Measurements from ENCODE around the gene ALB. TPM values are rescaled to one million over a fixed set of nuclear protein-coding genes. Genes with fewer than 3 reads are reported as not detected.

ALB gene
- total RNA-seq, 1 experiment from 2014 or later, result 23.4 TPM

DNA sequence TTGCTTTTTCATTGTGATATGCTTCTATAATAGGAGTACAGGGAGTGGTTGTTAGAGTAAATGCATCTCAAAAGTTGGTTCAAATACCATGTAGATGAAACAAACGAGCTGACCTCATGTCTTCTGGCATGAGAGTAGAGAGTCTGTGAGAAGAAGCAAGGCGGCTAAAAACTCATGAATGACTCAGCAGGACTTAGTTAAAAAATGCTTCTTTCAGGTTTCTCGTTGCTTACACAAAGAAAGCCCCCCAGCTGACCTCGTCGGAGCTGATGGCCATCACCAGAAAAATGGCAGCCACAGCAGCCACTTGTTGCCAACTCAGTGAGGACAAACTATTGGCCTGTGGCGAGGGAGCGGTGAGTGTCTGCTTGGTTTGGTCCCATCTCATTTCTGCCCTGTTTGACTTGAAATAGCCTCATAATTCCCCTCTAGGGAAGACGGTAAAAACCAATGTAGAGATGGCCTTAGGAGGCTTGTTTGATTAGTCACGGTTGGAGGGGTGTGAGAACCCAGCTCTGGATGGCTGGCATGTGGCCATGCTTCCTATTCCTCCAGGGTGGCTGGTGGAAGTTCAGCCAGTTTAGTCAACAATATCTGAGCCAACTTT, 46.4 kb downstream of the ALB start (continued):
- TF ChIP-seq, protein P1, sequence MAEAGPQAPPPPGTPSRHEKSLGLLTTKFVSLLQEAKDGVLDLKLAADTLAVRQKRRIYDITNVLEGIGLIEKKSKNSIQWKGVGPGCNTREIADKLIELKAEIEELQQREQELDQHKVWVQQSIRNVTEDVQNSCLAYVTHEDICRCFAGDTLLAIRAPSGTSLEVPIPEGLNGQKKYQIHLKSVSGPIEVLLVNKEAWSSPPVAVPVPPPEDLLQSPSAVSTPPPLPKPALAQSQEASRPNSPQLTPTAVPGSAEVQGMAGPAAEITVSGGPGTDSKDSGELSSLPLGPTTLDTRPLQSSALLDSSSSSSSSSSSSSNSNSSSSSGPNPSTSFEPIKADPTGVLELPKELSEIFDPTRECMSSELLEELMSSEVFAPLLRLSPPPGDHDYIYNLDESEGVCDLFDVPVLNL (CRISPR knock-in tag; IDR thresholded peaks at IDR 0.05; ENCODE audit: borderline replicate concordance, low read depth), result no peak
- TF ChIP-seq, protein P2, sequence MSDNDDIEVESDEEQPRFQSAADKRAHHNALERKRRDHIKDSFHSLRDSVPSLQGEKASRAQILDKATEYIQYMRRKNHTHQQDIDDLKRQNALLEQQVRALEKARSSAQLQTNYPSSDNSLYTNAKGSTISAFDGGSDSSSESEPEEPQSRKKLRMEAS (CRISPR knock-in tag; IDR thresholded peaks at IDR 0.05), result peak; percentile 30; the same call in 1 of the 2 replicates
- TF ChIP-seq SMAD3 (CRISPR knock-in tag; IDR thresholded peaks at IDR 0.05; ENCODE audit: borderline replicate concordance), result no peak

DNA sequence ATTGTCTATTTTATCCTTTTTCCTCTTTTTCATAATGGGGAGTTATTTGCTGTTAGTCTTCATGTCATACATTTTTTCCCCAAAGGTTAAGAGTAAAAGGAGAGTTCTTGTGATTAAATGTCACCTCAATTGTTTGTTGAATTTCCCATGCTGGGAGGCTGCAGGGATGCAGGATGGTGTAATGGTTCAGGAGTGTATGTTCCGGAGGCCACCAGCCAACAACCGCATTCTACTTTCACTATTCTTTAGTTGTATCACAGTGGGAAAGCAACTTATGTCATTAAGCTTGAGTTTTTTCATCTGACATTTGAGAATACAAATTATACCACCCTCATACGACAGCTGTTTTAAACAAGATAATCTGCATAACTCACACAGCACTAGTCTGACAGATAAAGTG, 47.3 kb downstream of the ALB start:
- H3K36me3 Mint-ChIP-seq, result no peaks in the 10 kb centered on the region
- H3K27me3 Mint-ChIP-seq (ENCODE audit: low read depth), result peaks cover 53% of the 10 kb centered on the region
- ATAC-seq (peak; percentile 73), DNase-seq (ENCODE audit: low spot score) (peak; percentile 22)
- H3K4me1 Mint-ChIP-seq, result peaks cover 54% of the 10 kb centered on the region
- CTCF ChIA-PET, result interaction anchor here (1.4 to 1.6 kb wide), 2 partner anchors 110 to 122 kb away, joined by 5 to 11 read pairs; no protein-coding TSS in a partner anchor
- no peak overlapping the region for H3K27ac Mint-ChIP-seq
- 0 out of 2 replicates have a peak, but pooled peaks cover 3% of the 10 kb centered on the region for H3K9me3 Mint-ChIP-seq
- POLR2A ChIA-PET, result no interaction called here
- TF ChIP-seq, protein P3, sequence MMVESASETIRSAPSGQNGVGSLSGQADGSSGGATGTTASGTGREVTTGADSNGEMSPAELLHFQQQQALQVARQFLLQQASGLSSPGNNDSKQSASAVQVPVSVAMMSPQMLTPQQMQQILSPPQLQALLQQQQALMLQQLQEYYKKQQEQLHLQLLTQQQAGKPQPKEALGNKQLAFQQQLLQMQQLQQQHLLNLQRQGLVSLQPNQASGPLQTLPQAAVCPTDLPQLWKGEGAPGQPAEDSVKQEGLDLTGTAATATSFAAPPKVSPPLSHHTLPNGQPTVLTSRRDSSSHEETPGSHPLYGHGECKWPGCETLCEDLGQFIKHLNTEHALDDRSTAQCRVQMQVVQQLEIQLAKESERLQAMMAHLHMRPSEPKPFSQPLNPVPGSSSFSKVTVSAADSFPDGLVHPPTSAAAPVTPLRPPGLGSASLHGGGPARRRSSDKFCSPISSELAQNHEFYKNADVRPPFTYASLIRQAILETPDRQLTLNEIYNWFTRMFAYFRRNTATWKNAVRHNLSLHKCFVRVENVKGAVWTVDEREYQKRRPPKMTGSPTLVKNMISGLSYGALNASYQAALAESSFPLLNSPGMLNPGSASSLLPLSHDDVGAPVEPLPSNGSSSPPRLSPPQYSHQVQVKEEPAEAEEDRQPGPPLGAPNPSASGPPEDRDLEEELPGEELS (CRISPR knock-in tag; IDR thresholded peaks at IDR 0.05), result peak; percentile 54; the same call in 1 of the 2 replicates
- TF ChIP-seq TEAD1 (CRISPR knock-in tag; IDR thresholded peaks at IDR 0.05), result peak; percentile 89
- TF ChIP-seq, protein P4, sequence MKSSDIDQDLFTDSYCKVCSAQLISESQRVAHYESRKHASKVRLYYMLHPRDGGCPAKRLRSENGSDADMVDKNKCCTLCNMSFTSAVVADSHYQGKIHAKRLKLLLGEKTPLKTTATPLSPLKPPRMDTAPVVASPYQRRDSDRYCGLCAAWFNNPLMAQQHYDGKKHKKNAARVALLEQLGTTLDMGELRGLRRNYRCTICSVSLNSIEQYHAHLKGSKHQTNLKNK (CRISPR knock-in tag; IDR thresholded peaks at IDR 0.05), result no peak
- H3K4me3 Mint-ChIP-seq, result no peak overlapping the region

DNA sequence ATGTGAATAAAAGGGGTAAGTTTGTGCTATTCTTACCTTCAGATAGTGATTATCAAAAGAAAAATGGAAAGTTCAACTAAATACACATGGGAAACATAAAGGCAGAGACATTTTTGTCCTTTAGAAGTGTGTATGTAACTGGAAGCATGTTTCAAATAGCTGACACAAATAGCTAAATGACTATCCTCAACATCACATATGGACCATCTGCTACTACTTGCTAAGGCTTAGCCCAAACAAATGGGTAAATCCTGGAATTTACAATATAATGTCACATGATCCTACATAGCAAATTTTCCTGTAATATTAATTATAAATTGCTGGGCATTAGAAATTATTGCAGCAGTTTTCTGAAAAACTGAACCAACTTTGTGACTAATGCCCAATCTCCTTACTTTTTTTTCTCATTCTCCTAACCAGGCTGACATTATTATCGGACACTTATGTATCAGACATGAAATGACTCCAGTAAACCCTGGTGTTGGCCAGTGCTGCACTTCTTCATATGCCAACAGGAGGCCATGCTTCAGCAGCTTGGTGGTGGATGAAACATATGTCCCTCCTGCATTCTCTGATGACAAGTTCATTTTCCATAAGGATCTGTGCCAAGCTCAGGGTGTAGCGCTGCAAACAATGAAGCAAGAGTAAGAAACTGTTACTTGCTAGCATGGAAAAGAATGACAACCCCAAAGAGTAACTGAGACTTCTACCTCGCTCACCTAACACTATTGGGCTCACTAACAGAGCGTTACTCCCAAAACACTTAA, 48.1 kb downstream of the ALB start:
- H3K36me3 Mint-ChIP-seq, result no peaks in the 10 kb centered on the region
- H3K4me1 Mint-ChIP-seq, result peaks cover 54% of the 10 kb centered on the region
- no peak for ATAC-seq
- H3K27me3 Mint-ChIP-seq (ENCODE audit: low read depth), result peaks cover 53% of the 10 kb centered on the region
- no peak for DNase-seq (ENCODE audit: low spot score)
- H3K4me3 Mint-ChIP-seq, result no peak overlapping the region
- CTCF ChIA-PET, result interaction anchor here (1.4 kb wide), 2 partner anchors 111 to 121 kb away, joined by 5 read pairs; no protein-coding TSS in a partner anchor
- H3K27ac Mint-ChIP-seq, result peak overlapping the region; percentile 5; the same call in 1 of the 2 replicates
- POLR2A ChIA-PET, result no interaction called here
- H3K9me3 Mint-ChIP-seq, result 0 out of 2 replicates have a peak, but pooled peaks cover 5% of the 10 kb centered on the region
- TF ChIP-seq, protein P5, sequence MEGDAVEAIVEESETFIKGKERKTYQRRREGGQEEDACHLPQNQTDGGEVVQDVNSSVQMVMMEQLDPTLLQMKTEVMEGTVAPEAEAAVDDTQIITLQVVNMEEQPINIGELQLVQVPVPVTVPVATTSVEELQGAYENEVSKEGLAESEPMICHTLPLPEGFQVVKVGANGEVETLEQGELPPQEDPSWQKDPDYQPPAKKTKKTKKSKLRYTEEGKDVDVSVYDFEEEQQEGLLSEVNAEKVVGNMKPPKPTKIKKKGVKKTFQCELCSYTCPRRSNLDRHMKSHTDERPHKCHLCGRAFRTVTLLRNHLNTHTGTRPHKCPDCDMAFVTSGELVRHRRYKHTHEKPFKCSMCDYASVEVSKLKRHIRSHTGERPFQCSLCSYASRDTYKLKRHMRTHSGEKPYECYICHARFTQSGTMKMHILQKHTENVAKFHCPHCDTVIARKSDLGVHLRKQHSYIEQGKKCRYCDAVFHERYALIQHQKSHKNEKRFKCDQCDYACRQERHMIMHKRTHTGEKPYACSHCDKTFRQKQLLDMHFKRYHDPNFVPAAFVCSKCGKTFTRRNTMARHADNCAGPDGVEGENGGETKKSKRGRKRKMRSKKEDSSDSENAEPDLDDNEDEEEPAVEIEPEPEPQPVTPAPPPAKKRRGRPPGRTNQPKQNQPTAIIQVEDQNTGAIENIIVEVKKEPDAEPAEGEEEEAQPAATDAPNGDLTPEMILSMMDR (IDR thresholded peaks at IDR 0.05), result no peak
- TF ChIP-seq, protein P1 (CRISPR knock-in tag; IDR thresholded peaks at IDR 0.05; ENCODE audit: borderline replicate concordance, low read depth), result no peak
- TF ChIP-seq SP1 (CRISPR knock-in tag; conservative IDR thresholded peaks at IDR 0.05), result no peak
- TF ChIP-seq, protein P2 (CRISPR knock-in tag; IDR thresholded peaks at IDR 0.05), result no peak
- TF ChIP-seq, protein P6, sequence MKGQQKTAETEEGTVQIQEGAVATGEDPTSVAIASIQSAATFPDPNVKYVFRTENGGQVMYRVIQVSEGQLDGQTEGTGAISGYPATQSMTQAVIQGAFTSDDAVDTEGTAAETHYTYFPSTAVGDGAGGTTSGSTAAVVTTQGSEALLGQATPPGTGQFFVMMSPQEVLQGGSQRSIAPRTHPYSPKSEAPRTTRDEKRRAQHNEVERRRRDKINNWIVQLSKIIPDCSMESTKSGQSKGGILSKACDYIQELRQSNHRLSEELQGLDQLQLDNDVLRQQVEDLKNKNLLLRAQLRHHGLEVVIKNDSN (CRISPR knock-in tag; IDR thresholded peaks at IDR 0.05), result no peak
- TF ChIP-seq, protein P7, sequence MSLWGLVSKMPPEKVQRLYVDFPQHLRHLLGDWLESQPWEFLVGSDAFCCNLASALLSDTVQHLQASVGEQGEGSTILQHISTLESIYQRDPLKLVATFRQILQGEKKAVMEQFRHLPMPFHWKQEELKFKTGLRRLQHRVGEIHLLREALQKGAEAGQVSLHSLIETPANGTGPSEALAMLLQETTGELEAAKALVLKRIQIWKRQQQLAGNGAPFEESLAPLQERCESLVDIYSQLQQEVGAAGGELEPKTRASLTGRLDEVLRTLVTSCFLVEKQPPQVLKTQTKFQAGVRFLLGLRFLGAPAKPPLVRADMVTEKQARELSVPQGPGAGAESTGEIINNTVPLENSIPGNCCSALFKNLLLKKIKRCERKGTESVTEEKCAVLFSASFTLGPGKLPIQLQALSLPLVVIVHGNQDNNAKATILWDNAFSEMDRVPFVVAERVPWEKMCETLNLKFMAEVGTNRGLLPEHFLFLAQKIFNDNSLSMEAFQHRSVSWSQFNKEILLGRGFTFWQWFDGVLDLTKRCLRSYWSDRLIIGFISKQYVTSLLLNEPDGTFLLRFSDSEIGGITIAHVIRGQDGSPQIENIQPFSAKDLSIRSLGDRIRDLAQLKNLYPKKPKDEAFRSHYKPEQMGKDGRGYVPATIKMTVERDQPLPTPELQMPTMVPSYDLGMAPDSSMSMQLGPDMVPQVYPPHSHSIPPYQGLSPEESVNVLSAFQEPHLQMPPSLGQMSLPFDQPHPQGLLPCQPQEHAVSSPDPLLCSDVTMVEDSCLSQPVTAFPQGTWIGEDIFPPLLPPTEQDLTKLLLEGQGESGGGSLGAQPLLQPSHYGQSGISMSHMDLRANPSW (CRISPR knock-in tag; conservative IDR thresholded peaks at IDR 0.05; ENCODE audit: low read depth), result no peak
- TF ChIP-seq, protein P8, sequence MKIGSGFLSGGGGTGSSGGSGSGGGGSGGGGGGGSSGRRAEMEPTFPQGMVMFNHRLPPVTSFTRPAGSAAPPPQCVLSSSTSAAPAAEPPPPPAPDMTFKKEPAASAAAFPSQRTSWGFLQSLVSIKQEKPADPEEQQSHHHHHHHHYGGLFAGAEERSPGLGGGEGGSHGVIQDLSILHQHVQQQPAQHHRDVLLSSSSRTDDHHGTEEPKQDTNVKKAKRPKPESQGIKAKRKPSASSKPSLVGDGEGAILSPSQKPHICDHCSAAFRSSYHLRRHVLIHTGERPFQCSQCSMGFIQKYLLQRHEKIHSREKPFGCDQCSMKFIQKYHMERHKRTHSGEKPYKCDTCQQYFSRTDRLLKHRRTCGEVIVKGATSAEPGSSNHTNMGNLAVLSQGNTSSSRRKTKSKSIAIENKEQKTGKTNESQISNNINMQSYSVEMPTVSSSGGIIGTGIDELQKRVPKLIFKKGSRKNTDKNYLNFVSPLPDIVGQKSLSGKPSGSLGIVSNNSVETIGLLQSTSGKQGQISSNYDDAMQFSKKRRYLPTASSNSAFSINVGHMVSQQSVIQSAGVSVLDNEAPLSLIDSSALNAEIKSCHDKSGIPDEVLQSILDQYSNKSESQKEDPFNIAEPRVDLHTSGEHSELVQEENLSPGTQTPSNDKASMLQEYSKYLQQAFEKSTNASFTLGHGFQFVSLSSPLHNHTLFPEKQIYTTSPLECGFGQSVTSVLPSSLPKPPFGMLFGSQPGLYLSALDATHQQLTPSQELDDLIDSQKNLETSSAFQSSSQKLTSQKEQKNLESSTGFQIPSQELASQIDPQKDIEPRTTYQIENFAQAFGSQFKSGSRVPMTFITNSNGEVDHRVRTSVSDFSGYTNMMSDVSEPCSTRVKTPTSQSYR (CRISPR knock-in tag; IDR thresholded peaks at IDR 0.05), result no peak
- TF ChIP-seq NR3C1 (CRISPR knock-in tag; conservative IDR thresholded peaks at IDR 0.05; ENCODE audit: low read depth), result no peak
- TF ChIP-seq ZNF317 (CRISPR knock-in tag; IDR thresholded peaks at IDR 0.05; ENCODE audit: borderline replicate concordance, low read depth), result no peak
